GM12878 (cell line): Measurements from ENCODE around the gene ATP6V0E2.

Experiments used
- BHLHE40 ChIP-seq, 2 experiments: fragments of 450-650 bp in 1 of 2; IDR thresholded peaks; 2 replicates each; pipeline ENCODE4 v1.6.1; 2011 to 2017; ENCODE audit warnings: low read depth in 2 of 2, borderline replicate concordance in 1 of 2, improper control_type of control experiment in 1 of 2, low read length in 1 of 2, mild to moderate bottlenecking in 1 of 2
- BRCA1 ChIP-seq: IDR thresholded peaks from 2 replicates; pipeline ENCODE4 v1.6.1; 2011; ENCODE audit warnings: low read depth, low read length, improper control_type of control experiment
- CBX3 ChIP-seq: fragments of 200-600 bp; sonication (generic); IDR thresholded peaks from 2 replicates; pipeline ENCODE4 v1.6.1; 2016; ENCODE audit warnings: low read depth, borderline replicate concordance
- JUNB ChIP-seq: IDR thresholded peaks from 2 replicates; pipeline ENCODE4 v1.6.1; 2016; ENCODE audit warnings: antibody characterized with exemption, mild to moderate bottlenecking
- NR2C2 ChIP-seq: IDR thresholded peaks from 2 replicates; pipeline ENCODE4 v1.6.1; 2011; ENCODE audit warnings: borderline replicate concordance, low read depth; ENCODE audit not compliant: control insufficient read depth, insufficient read length
- POLR2A ChIP-seq: IDR thresholded peaks from 2 replicates; pipeline ENCODE4 v1.6.1; 2011; ENCODE audit warnings: low read depth, mild to moderate bottlenecking, low read length
- POU2F2 ChIP-seq: IDR thresholded peaks from 3 replicates; pipeline ENCODE4 v1.6.1; 2011; ENCODE audit warnings: low read depth, mild to moderate bottlenecking, low read length, borderline replicate concordance
- SIX5 ChIP-seq: IDR thresholded peaks from 2 replicates; pipeline ENCODE4 v1.6.1; 2011; ENCODE audit warnings: mild to moderate bottlenecking, low read depth, low read length, moderate library complexity; ENCODE audit not compliant: severe bottlenecking
- SUZ12 ChIP-seq: fragments of 200-600 bp; sonication (generic); IDR thresholded peaks from one replicate; pipeline ENCODE4 v1.6.1; 2018; ENCODE audit warnings: antibody characterized with exemption, mild to moderate bottlenecking; ENCODE audit not compliant: unreplicated experiment
- TBL1XR1 ChIP-seq: IDR thresholded peaks from 2 replicates; pipeline ENCODE4 v1.6.1; 2012; ENCODE audit warnings: low read depth, low read length, improper control_type of control experiment
- YBX1 ChIP-seq: fragments of 450-650 bp; IDR thresholded peaks from 2 replicates; pipeline ENCODE4 v1.6.1; 2016; ENCODE audit warnings: antibody characterized with exemption
- ZNF24 ChIP-seq: fragments of 450-650 bp; IDR thresholded peaks from 2 replicates; pipeline ENCODE4 v1.6.1; 2017; ENCODE audit warnings: antibody characterized with exemption, mild to moderate bottlenecking
- TF ChIP-seq, protein P1 (sequence below): fragments of 450-650 bp; conservative IDR thresholded peaks from 2 replicates; pipeline ENCODE4 v1.6.1; 2017; ENCODE audit warnings: mild to moderate bottlenecking, moderate library complexity
- TF ChIP-seq, protein P2 (sequence below): IDR thresholded peaks from 2 replicates; pipeline ENCODE4 v1.6.1; 2011; ENCODE audit warnings: low read depth, low read length, improper control_type of control experiment, borderline replicate concordance

DNA sequence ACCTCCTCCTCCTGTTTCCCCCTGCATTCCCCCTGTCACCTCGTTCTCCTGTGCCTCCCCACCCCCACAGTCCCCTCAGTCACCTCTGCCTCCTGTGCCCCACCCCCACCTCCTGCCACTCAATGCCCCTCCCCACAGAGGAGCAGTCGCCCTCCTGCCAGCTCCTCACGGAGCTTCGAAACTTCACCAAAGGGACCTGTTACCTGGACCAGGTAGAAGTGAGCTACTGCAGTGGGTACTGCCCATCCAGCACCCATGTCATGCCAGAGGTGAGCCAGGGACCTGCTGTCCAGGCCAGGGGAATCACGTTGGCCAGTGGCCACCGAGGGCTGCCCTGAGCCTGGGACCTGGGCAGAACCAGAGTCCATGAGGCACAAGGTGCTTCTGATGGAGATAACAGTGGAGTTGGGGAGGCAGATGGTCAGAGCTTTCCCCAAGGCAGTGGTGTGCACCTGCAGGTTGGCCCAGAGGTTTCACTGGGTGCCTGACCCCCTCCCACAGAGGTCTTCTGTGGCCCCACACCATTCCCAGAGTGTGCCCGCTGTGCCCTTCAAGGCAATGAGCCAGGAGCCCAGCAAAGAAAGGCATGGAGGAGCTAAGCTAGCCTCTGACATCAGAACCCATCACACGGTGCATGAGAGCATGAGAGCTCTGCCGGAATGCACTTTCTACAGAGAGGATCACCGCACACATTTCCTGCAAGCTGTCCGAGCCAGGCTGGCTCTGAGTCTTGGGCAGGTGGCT, 42.6 kb upstream of the ATP6V0E2 start:
- TF ChIP-seq BRCA1 (no peak), TBL1XR1 (no peak), SIX5 (no peak), JUNB (no peak), BHLHE40 (IDR thresholded peaks at IDR 0.05; ENCODE audit: borderline replicate concordance in 1 of 2, low read depth in 2 of 2, low read length in 1 of 2) (no peak), YBX1 (no peak), ZNF24 (no peak), CBX3 (no peak), NR2C2 (no peak), SUZ12 (no peak), POLR2A (no peak), POU2F2 (no peak)
- TF ChIP-seq, protein P1, sequence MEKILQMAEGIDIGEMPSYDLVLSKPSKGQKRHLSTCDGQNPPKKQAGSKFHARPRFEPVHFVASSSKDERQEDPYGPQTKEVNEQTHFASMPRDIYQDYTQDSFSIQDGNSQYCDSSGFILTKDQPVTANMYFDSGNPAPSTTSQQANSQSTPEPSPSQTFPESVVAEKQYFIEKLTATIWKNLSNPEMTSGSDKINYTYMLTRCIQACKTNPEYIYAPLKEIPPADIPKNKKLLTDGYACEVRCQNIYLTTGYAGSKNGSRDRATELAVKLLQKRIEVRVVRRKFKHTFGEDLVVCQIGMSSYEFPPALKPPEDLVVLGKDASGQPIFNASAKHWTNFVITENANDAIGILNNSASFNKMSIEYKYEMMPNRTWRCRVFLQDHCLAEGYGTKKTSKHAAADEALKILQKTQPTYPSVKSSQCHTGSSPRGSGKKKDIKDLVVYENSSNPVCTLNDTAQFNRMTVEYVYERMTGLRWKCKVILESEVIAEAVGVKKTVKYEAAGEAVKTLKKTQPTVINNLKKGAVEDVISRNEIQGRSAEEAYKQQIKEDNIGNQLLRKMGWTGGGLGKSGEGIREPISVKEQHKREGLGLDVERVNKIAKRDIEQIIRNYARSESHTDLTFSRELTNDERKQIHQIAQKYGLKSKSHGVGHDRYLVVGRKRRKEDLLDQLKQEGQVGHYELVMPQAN, result no peak
- TF ChIP-seq, protein P2, sequence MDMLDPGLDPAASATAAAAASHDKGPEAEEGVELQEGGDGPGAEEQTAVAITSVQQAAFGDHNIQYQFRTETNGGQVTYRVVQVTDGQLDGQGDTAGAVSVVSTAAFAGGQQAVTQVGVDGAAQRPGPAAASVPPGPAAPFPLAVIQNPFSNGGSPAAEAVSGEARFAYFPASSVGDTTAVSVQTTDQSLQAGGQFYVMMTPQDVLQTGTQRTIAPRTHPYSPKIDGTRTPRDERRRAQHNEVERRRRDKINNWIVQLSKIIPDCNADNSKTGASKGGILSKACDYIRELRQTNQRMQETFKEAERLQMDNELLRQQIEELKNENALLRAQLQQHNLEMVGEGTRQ, result no peak
